GM12878 (cell line): ENCODE data around the gene FXYD6. TPM values are rescaled to one million over a fixed set of nuclear protein-coding genes. Genes with fewer than 3 reads are reported as not detected.

ENCODE experiments used
- ASH2L ChIP-seq: fragments of 300-600, 200-600 bp; sonication (generic); IDR thresholded peaks from 2 replicates; pipeline ENCODE4 v1.6.1; 2017; ENCODE audit warnings: low read depth, mild to moderate bottlenecking, borderline replicate concordance
- CBFB ChIP-seq: IDR thresholded peaks from 2 replicates; pipeline ENCODE4 v1.6.1; 2016; ENCODE audit warnings: antibody characterized with exemption, low read depth
- NR2C1 ChIP-seq: fragments of 450-650 bp; IDR thresholded peaks from 2 replicates; pipeline ENCODE4 v1.6.1; 2017; ENCODE audit warnings: antibody characterized with exemption, mild to moderate bottlenecking, moderate library complexity
- ZNF384 ChIP-seq: IDR thresholded peaks from 2 replicates; pipeline ENCODE4 v1.6.1; 2012; ENCODE audit warnings: low read depth, mild to moderate bottlenecking, low read length, improper control_type of control experiment, borderline replicate concordance
- polyA plus RNA-seq, 11 experiments: library from polyadenylated mRNA; depleted of rRNA in 4 of 11; unstranded in 6 of 11; stranded (reverse) in 5 of 11; fragments of >200 nt; fragmentation: Nextera tagmentation in 4 of 11; fragmentation: Illumina TruSeq in 1 of 11; extraction: Ambion mirVana in 4 of 11; extraction: Trizol in 1 of 11; gene quantifications; 1 replicate in 1 of 11; 2 replicates in 10 of 11; pipeline versions ENCODE4 v1.2.1 to v1.2.3, GENCODE V29; 2011 to 2016; ENCODE audit warnings: inconsistent platforms in 2 of 11, missing spikeins in 2 of 11, low read depth in 1 of 11
- total RNA-seq, 4 experiments: library from RNA; depleted of rRNA in 3 of 4; stranded (reverse); fragments of >200 nt in 3 of 4; fragmentation: Illumina TruSeq in 1 of 4; extraction: Trizol in 1 of 4; gene quantifications; 2 replicates each; pipeline versions ENCODE4 v1.2.1 to v1.2.3, GENCODE V29; 2013 to 2021
- TF ChIP-seq, protein P1 (sequence below), 3 experiments: IDR thresholded peaks in 2 of 3; conservative IDR thresholded peaks in 1 of 3; 2 replicates each; pipeline ENCODE4 v1.5.1; 2011; ENCODE audit warnings: low read depth in 3 of 3, low read length in 3 of 3, mild to moderate bottlenecking in 3 of 3, control low read depth in 2 of 3, moderate library complexity in 2 of 3, inconsistent platforms in 1 of 3, mixed read lengths in 1 of 3; ENCODE audit not compliant: control insufficient read depth in 2 of 3, insufficient read depth in 1 of 3; ENCODE audit errors: extremely low read depth in 1 of 3
- TF ChIP-seq, protein P2 (sequence below): fragments of 450-650 bp; IDR thresholded peaks from 2 replicates; pipeline ENCODE4 v1.6.1; 2017; ENCODE audit warnings: low read depth, mild to moderate bottlenecking, moderate library complexity

Gene FXYD6
- total and polyA plus RNA-seq, 10 of the 15 experiments (the other 5 are each of a cell fraction or from before 2014, with no cell fraction given), result 0.09 to 2.0 (median 0.23) TPM; not detected in 2

DNA sequence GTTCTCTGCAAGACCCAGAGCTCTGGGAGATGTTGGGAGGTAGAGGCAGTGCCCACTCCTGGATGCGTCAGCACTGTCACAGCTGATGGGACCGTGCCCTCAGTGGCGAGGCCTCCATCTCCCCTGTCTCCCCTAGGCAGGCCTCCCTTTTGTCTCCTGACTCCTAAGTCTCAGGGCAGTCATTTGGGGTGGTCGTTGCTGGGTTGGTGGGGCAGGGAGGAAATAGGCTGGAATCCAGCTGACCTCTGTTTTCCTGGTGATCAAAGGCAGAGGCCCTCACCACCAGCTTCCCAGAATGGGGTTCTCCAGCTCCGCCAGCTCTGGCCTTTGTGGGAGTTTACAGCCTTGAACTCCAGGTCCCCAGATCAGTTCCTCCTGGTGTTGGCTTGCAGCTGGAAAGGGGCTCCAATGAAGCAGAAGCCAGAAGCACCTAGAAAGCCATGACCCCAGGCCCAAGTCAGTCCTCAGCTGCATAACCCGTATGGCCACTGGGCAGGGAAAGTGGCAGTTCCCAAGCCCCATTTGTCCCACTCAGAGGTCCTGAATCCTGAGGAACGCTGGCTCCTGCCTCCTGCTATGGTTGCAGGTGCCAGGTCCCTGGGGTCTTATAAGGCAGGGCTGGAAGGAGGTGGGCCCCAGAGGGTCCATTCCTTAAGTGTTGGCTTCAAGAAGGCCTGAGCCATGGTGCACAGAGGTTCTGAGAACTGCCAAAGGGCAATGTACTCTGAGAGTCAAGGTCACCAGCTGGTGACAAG, 44.6 kb downstream of the FXYD6 start (continued):
- TF ChIP-seq, protein P1, sequence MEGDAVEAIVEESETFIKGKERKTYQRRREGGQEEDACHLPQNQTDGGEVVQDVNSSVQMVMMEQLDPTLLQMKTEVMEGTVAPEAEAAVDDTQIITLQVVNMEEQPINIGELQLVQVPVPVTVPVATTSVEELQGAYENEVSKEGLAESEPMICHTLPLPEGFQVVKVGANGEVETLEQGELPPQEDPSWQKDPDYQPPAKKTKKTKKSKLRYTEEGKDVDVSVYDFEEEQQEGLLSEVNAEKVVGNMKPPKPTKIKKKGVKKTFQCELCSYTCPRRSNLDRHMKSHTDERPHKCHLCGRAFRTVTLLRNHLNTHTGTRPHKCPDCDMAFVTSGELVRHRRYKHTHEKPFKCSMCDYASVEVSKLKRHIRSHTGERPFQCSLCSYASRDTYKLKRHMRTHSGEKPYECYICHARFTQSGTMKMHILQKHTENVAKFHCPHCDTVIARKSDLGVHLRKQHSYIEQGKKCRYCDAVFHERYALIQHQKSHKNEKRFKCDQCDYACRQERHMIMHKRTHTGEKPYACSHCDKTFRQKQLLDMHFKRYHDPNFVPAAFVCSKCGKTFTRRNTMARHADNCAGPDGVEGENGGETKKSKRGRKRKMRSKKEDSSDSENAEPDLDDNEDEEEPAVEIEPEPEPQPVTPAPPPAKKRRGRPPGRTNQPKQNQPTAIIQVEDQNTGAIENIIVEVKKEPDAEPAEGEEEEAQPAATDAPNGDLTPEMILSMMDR (IDR thresholded peaks at IDR 0.05 in 2 of 3, conservative IDR thresholded peaks at IDR 0.05 in 1 of 3; ENCODE audit: control insufficient read depth in 2 of 3, extremely low read depth in 1 of 3, insufficient read depth in 1 of 3, low read depth in 3 of 3, low read length in 3 of 3), result no peak
- TF ChIP-seq, protein P2, sequence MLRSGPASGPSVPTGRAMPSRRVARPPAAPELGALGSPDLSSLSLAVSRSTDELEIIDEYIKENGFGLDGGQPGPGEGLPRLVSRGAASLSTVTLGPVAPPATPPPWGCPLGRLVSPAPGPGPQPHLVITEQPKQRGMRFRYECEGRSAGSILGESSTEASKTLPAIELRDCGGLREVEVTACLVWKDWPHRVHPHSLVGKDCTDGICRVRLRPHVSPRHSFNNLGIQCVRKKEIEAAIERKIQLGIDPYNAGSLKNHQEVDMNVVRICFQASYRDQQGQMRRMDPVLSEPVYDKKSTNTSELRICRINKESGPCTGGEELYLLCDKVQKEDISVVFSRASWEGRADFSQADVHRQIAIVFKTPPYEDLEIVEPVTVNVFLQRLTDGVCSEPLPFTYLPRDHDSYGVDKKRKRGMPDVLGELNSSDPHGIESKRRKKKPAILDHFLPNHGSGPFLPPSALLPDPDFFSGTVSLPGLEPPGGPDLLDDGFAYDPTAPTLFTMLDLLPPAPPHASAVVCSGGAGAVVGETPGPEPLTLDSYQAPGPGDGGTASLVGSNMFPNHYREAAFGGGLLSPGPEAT, result no peak
- no peak for TF ChIP-seq ASH2L
- no peak for TF ChIP-seq ZNF384
- no peak for TF ChIP-seq NR2C1
- no peak for TF ChIP-seq CBFB
- TF ChIP-seq, all 136 proteins: peak for 0
